ENCODE data around the gene ZNF516. TPM values are rescaled to one million over a fixed set of nuclear protein-coding genes. Genes with fewer than 3 reads are reported as not detected.

ZNF516 gene
- total RNA-seq, 1 experiment from 2014 or later: 22.6 TPM

- Histone ChIP-seq H3K18ac (ENCODE audit: insufficient read length, low read depth, low read length) (no peak overlapping the region), H4K5ac (ENCODE audit: insufficient read length, low read depth, low read length) (no peak overlapping the region), H2BK20ac (ENCODE audit: low read depth, low read length, poor library complexity, severe bottlenecking) (no peak overlapping the region), H3K9me3 (ENCODE audit: control insufficient read depth, low read depth, low read length) (no peaks in the 10 kb centered on the region), H4K91ac (ENCODE audit: insufficient read length, low read depth, low read length) (no peak overlapping the region), H2BK5ac (ENCODE audit: insufficient read length, low read length) (no peak overlapping the region), H2AK5ac (ENCODE audit: insufficient read length, low read length) (no peak overlapping the region), H3K4me1 (ENCODE audit: insufficient read depth, low read length) (no peaks in the 10 kb centered on the region), H3K79me2 (ENCODE audit: insufficient read depth, low read length) (no peaks in the 10 kb centered on the region), H3T11ph (ENCODE audit: low read length) (no peak overlapping the region), H4K20me1 (ENCODE audit: control insufficient read depth, insufficient read depth, insufficient read length) (no peaks in the 10 kb centered on the region), H3K27me3 (ENCODE audit: insufficient read depth, low read length) (no peaks in the 10 kb centered on the region), H2BK15ac (ENCODE audit: low read depth, low read length) (no peak overlapping the region), H3K23me2 (ENCODE audit: insufficient read length, low read depth, low read length, poor library complexity, severe bottlenecking) (no peaks in the 10 kb centered on the region), H3K14ac (ENCODE audit: insufficient read depth, low read length) (no peak overlapping the region), H3K4ac (ENCODE audit: low read depth, low read length) (no peak overlapping the region), H3K9ac (ENCODE audit: extremely low read depth, insufficient read length, low read length) (no peak overlapping the region), H2AFZ (ENCODE audit: low read length) (no peak overlapping the region), H2BK12ac (ENCODE audit: insufficient read length, low read depth, low read length) (no peak overlapping the region), H4K8ac (replicated peaks; ENCODE audit: insufficient read length, low read depth, low read length) (no peak overlapping the region), H3K27ac (ENCODE audit: insufficient read length, low read depth, low read length) (no peak overlapping the region), H2BK120ac (ENCODE audit: low read depth, low read length, poor library complexity, severe bottlenecking) (no peak overlapping the region), H3K23ac (ENCODE audit: insufficient read length, low read depth, low read length) (no peak overlapping the region), H3K56ac (ENCODE audit: insufficient read length, low read depth, low read length) (no peak overlapping the region), H3K79me1 (ENCODE audit: insufficient read depth, low read depth, low read length, poor library complexity, severe bottlenecking) (no peaks in the 10 kb centered on the region), H3K4me2 (ENCODE audit: insufficient read depth, insufficient read length, low read length) (no peak overlapping the region)
- no peak for TF ChIP-seq CTCF (conservative IDR thresholded peaks at IDR 0.05)
- no CpG with 5 or more reads among the region's 17 CpGs for WGBS (ENCODE audit: extremely low coverage, insufficient read length, low lambda C conversion rate)
- DNase-seq: no peak
- Mint-ChIP-seq H3K9me3 (no peaks in the 10 kb centered on the region), H3K4me1 (peaks cover 10 to 14% of the 10 kb centered on the region in 2 experiments), H3K36me3 (ENCODE audit: insufficient read depth in 1 of 3, low read depth in 3 of 3) (peaks cover 0 to 16% (median 5%) of the 10 kb centered on the region in 3 experiments; a peak in 4 of 7 replicates), H3K27me3 (ENCODE audit: low read depth) (no peaks in the 10 kb centered on the region), H3K4me3 (no peak overlapping the region), H3K27ac (no peak overlapping the region)
These were observed 61.3 kb downstream of the ZNF516 start for GRCh38 chr18:76433788-76434187.

Data from H9 (cell line).